Lower leg skin (tissue), 3 donors: ENCODE data around the gene GFPT1.

Experiments
- POLR2A ChIP-seq, 2 donors: fragments of 450-650 bp; IDR thresholded peaks; one replicate each; pipeline ENCODE4 v1.6.1; 2016 to 2017; ENCODE audit warnings: antibody characterized with exemption in 2 of 2, mild to moderate bottlenecking in 1 of 2, moderate library complexity in 1 of 2
- TF ChIP-seq, protein P1 (sequence below), 3 donors: fragments of 450-650 bp; IDR thresholded peaks; one replicate each; pipeline ENCODE4 v1.5.1; 2016; ENCODE audit warnings: antibody characterized with exemption in 3 of 3, mild to moderate bottlenecking in 3 of 3, moderate library complexity in 2 of 3

DNA sequence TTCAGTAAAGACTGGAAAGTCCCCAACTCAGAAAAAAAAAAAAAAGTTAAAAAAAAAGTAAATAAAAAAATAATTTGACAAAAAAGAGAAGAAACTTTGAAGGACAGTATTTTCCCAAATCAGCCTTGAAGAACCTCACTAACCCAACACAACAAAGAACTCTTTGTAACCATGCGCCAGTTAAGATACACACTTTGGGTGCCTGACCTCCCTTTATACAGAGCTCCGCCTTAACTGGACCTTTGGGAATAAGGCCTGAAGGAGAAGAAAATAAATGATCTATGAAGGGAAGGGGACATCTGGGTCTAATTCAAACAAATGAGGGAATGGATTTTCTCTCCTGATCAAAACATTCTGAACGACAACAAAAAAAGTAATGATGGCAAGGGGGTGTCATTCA, 2.2 kb upstream of the GFPT1 start:
- TF ChIP-seq, protein P1, sequence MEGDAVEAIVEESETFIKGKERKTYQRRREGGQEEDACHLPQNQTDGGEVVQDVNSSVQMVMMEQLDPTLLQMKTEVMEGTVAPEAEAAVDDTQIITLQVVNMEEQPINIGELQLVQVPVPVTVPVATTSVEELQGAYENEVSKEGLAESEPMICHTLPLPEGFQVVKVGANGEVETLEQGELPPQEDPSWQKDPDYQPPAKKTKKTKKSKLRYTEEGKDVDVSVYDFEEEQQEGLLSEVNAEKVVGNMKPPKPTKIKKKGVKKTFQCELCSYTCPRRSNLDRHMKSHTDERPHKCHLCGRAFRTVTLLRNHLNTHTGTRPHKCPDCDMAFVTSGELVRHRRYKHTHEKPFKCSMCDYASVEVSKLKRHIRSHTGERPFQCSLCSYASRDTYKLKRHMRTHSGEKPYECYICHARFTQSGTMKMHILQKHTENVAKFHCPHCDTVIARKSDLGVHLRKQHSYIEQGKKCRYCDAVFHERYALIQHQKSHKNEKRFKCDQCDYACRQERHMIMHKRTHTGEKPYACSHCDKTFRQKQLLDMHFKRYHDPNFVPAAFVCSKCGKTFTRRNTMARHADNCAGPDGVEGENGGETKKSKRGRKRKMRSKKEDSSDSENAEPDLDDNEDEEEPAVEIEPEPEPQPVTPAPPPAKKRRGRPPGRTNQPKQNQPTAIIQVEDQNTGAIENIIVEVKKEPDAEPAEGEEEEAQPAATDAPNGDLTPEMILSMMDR (IDR thresholded peaks at IDR 0.05): no peak
- no peak for TF ChIP-seq POLR2A (IDR thresholded peaks at IDR 0.05)
